ENCODE measurements around the gene MTR.

GRCh38 chr1:236808005-236808404 is 12.9 kb downstream of the MTR start:
- TF ChIP-seq EZH2phosphoT487 (IDR thresholded peaks at IDR 0.05; ENCODE audit: insufficient read depth, low read depth): no peak
- no peak for TF ChIP-seq EZH2 (IDR thresholded peaks at IDR 0.05; ENCODE audit: insufficient read depth, poor library complexity, severe bottlenecking)
